Hematopoietic multipotent progenitor cell treated with erythropoietin and hydrocortisone succinate and interleukin-3 and kit ligand, for 6 days (in vitro differentiated cells): ENCODE measurements around the gene RO60.

Source experiments
- DNase-seq: peaks from one replicate; pipeline ENCODE4 v3.0.0-alpha.2; 2015

The RO60 gene

DNA sequence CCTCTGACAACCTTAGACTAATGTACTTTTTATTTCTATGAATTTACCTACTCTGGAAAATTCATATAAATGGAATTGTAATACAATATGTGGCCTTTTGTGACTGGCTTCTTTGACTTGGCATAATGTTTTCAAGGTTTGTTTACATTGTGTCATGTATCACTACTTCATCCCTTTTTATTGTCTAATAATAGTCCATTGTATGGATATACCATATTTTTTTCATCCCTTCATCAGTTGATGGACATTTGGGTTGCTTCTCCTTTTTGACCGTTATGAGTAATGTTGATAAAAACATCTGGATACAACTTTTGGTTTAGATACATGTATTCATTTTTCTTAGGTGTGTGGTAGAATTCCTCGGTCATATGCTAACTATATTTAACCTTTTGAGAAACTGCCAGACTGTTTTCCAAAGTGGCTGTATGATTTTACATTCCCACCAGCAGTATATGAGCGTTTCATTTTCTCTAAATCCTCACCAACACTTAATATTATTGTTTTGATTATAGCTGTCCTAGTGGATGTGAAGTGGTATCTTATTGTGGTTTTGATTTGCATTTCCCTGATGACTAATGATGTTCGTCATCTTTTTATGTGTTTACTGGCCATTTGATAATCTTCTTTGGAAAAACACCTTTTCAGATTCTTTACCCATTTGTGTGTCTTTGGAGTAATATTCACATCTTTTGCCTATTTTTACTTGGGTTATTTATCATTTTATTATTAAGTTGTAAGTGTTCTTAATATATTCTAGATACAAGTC, 3.5 kb downstream of the RO60 start:
- DNase-seq: no peak

- DNase-seq: no peak
Measured at GRCh38 chr1:193065954-193066353, 6.5 kb downstream of the RO60 start.

DNA sequence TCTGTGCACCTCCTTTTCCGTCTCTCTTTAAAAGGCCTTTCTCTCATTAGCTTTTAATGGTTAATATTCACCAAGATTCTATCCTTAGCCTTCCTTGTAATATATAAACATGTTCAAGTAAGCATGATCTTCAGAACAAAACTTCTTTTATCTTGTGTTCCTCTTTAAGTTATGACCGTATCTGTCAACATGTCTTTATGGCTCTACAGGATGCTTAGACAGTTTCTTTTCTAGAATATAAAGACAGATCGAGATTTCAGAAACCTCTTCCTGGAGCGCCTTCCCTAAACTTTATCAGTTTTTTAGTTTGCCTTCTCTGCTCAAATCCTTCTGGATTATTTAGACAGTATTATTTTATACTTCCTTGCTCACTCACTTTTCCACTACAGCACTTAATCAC, 7.2 kb downstream of the RO60 start:
- no peak for DNase-seq

GRCh38 chr1:193068013-193068412, 8.6 kb downstream of the RO60 start:
- peak; percentile 91 for DNase-seq

DNA sequence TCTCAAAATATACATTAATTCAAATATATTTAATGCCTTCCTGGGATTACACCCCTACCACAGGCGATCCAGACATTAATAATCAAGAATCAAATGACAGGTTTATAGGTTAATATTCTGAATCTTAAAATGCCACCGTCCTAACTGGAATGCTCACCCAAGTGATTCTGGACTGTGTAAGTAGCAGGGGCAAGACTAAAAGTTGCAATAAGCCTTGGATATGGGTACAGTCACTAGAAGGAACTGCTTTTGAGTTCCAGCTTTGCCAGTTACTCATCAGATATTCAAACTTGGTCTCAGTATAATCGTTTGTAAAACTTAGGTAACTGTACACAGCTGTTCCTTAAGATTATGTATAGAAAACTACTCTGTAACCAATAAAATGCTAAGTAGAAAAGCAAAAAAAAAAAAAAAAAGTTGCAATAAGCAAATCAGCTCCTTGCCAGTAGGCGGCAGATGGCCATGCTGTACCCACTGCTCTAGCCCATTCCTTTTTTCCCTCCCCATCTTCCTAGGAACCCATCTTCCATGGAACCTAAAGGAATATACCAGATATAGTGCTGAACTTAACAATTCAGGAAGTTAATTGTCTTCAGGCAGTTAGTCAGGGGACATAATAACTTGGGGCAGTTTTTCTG, 10.5 kb downstream of the RO60 start:
- DNase-seq: peak; percentile 73

DNA sequence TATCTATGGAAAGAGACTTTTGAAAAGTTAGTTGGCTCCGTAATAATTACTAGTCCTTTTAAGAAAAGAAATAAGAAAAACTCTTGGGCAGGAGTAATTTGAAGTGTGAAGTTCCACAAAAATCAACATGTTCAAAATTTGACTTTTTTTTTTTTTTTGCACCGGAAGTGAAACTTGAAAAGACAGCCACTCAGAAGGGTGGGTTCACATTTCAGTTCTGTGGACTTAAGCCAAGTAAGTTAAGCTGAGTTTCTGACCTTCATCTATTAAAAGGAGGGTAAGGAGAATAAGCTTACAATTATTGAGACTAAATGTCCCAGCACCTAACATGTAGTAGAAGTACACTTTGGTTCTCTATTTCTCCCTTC, 11.0 kb downstream of the RO60 start:
- DNase-seq: peak; percentile 52

DNA sequence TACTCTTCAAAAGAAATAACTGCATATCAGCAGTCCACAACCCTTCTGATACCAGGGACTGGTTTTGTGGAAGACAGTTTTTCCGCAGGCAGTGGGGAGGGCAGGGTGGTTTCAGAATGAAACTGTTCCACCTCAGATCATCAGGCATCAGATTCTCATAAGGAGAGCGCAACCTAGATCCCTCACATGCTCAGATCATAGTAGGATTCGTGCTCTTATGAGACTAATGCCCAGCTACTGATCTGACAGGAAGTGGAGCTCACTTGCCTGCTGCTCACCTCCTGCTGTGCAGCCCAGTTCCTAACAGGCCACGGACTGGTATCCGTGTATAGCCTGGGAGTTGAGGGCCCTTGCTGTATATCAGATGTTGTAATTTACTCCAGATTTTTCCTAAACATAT, 11.5 kb downstream of the RO60 start:
- DNase-seq: peak; percentile 40

GRCh38 chr1:193077991-193078390, 18.6 kb downstream of the RO60 start:
- no peak for DNase-seq

GRCh38 chr1:193079187-193079586, 19.8 kb downstream of the RO60 start:
- DNase-seq: no peak

DNA sequence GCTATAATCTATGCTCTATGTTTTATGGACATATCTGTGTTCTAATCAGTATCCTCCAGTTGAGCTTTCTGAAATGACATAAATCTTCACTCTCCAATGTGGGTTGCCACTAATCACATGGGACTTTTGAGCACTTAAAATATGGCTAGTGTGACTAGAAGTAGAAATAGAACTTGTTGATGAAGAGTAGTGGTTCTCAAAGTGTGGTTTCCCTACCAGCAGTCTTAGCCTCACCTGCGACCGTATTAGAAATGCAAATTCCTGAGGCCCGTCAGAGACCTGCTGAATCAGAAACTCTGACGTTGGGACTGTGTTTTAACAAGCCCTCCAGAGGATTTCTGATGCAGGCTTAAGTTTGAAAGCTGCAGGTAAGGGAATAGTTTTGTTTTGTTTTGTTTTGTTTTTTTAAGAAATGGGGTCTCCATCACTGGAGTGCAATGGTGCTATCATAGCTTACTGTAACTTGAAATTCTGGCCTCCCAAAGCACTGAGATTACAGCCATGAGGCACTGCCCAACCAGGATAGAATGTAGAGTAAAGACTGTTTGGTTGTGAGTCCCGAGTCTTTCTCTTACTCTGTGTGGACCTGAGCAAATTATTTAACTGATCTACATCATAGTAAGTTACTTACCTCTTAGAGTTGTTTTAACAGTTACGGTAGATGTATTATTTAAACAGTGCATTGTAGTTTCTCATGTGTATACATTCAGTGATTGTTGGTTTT, 24.1 kb downstream of the RO60 start:
- DNase-seq: no peak

GRCh38 chr1:193085263-193085662, 25.9 kb downstream of the RO60 start:
- DNase-seq: no peak

DNA sequence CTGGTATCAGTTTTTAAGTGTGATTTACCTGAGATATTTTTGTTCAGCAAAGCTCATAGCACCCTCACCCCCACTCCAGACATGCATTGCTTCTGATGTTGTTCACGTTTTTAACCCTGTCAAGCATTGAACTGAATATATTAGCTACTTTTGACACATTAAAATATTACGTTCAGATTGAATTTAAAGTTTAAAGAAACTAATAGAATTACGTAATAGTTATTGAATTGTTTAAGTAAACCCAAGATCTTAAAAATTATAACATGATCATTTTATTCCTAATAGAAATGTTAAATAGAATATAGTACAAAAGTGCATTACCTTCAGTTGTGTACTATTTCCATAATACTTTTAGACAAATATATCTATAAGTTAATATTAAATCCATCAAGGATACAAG, 26.9 kb downstream of the RO60 start:
- no peak for DNase-seq

- no peak for DNase-seq
Measured at GRCh38 chr1:193087893-193088292, 28.5 kb downstream of the RO60 start.

- DNase-seq: no peak
Measured at GRCh38 chr1:193090865-193091264, 31.5 kb downstream of the RO60 start.

GRCh38 chr1:193094112-193094511, 34.7 kb downstream of the RO60 start:
- no peak for DNase-seq

- no peak for DNase-seq
Measured at GRCh38 chr1:193102662-193103061, 43.2 kb downstream of the RO60 start.

- peak; percentile 22 for DNase-seq
Measured at GRCh38 chr1:193103759-193104501, 44.5 kb downstream of the RO60 start.

- DNase-seq: peak; percentile 48
Measured at GRCh38 chr1:193104502-193104906, 45.1 kb downstream of the RO60 start.

DNA sequence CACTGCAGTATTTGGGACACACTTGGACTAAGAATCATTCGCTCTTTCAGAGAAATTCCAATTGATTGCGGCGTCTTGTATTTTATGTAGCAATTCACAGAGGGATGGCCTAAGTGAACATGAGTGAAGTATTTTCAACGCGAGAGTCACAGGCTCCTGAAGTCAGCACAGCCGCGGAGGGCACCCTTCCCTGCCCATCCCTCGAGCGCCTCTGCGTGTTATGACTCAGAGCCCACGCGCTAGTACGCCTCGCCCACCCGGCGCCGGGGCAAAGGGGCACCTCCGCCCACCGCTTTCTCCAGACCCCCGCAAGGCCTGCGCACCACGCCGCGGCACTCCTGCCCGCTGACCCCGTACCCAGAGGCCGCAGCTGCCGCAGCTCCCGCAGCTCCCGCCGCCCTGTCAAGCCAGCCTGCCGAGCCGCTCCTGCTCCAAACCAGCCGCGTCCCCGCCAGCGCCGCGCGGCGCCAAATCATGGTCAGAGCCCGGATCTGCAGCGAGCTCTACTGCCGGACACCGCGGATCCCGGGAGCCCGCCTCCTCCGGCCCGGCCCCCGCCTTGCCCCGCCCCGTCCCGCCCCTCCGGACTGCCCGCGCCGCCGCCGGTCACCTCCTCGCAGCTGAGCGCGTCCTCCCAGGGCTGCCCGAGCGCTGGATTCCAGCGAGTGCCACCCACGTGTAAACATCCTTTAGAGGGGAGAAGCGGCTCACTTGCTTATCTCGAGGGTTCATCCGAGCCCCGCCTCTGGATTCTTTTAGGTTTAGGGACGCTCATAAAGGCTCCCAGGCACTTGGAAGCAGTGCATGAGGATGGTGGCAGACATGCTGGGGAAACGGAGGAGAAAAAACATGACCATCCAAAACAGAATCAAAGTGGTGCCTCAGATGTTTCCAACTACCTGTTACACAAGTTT, 45.8 kb downstream of the RO60 start, which contains the start of gene GLRX2:
GLRX2 (minus strand) TSS at position 508 of the 914 bp plus-strand sequence; CDS start at position 476, 32 bp downstream.
- DNase-seq: peak; percentile 91

- DNase-seq: no peak
Measured at GRCh38 chr1:193105821-193106177, 46.4 kb downstream of the RO60 start.

GRCh38 chr1:193108471-193108870, 49.1 kb downstream of the RO60 start:
- DNase-seq: no peak
